ENCODE results near the gene CD109. TPM values are rescaled to one million over a fixed set of nuclear protein-coding genes. Genes with fewer than 3 reads are reported as not detected.
"Not testable (repeated sequence)": the region's sequence is repeated elsewhere in the genome, so short reads cannot be mapped to it uniquely, and the experiment has no call there.

The CD109 gene
- total RNA-seq, 1 donor: 170 TPM

GRCh38 chr6:73712535-73713173 is 16.7 kb downstream of the CD109 start:
- no peak overlapping the region for H3K4me3 ChIP-seq (ENCODE audit: low read depth, low read length)
- DNase-seq (ENCODE audit: low read depth): no peak
- TF ChIP-seq, protein P1, sequence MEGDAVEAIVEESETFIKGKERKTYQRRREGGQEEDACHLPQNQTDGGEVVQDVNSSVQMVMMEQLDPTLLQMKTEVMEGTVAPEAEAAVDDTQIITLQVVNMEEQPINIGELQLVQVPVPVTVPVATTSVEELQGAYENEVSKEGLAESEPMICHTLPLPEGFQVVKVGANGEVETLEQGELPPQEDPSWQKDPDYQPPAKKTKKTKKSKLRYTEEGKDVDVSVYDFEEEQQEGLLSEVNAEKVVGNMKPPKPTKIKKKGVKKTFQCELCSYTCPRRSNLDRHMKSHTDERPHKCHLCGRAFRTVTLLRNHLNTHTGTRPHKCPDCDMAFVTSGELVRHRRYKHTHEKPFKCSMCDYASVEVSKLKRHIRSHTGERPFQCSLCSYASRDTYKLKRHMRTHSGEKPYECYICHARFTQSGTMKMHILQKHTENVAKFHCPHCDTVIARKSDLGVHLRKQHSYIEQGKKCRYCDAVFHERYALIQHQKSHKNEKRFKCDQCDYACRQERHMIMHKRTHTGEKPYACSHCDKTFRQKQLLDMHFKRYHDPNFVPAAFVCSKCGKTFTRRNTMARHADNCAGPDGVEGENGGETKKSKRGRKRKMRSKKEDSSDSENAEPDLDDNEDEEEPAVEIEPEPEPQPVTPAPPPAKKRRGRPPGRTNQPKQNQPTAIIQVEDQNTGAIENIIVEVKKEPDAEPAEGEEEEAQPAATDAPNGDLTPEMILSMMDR (IDR thresholded peaks at IDR 0.05; ENCODE audit: insufficient read depth, low read length): no peak

GRCh38 chr6:73713426-73714147 is 17.6 kb downstream of the CD109 start:
- TF ChIP-seq, protein P1 (IDR thresholded peaks at IDR 0.05; ENCODE audit: insufficient read depth, low read length): no peak
- H3K4me3 ChIP-seq (ENCODE audit: low read depth, low read length): no peak overlapping the region
- no peak for DNase-seq (ENCODE audit: low read depth)

DNA sequence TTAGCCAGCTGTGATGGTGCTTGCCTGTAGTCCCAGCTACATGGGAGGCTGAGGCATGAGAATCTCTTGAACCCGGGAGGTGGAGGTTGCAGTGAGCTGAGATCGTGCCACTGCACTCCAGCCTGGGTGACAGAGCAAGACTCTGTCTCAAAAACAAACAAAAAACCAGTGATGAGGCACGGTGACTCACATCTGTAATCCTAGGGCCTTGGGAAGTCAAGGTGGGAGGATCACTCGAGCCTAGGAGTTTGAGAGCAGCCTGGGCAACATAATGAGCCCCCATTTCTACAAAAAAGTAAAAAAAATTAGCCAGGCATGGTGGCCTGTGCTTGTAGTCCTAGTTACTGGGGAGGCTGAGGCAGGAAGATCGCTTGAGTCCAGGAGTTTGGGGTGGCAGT is 19.1 kb downstream of the CD109 start:
- DNase-seq (ENCODE audit: low read depth); H3K4me3 ChIP-seq (ENCODE audit: low read depth, low read length): not testable (repeated sequence)

- no peak for DNase-seq (ENCODE audit: low read depth)
- TF ChIP-seq, protein P1 (IDR thresholded peaks at IDR 0.05; ENCODE audit: insufficient read depth, low read length): no peak
- no peak overlapping the region for H3K4me3 ChIP-seq (ENCODE audit: low read depth, low read length)
Observed at GRCh38 chr6:73719046-73719445, 23.0 kb downstream of the CD109 start.

DNA sequence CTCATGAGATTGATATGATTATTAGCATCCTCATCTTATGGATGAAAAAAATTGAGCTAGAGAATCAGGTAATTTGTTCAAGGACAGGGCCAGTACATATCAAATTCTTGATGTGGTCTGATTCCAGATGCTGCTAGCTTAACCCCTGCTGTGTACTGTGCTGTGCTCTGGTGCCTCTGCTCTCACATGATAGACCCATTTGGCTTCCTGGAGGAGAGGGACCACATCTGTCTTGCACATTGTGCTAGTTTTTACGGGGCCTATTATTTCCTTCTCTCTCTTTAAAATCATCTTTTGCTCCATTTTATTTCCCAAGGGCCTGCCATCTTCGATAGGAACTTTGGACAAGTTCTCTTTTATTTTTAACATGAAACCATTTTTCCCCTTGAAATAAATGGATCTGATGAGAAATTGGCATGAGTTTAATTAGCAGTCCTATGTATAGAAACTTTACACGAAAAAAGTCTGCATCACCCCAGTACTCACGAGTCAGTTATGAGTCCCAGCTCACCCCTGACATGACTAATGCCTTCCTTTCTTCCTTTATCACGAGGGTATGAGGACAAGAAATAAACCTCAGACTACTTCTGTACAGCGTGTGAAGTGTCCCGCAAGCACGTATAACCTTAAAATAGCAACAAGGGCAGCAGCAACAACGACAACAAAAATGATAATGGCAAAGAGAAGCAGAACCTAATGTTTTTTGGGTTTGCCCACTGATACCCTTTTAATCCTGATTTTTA is 26.5 kb downstream of the CD109 start:
- no peak overlapping the region for H3K4me3 ChIP-seq (ENCODE audit: low read depth, low read length)
- DNase-seq (ENCODE audit: low read depth): peak; percentile 80
- TF ChIP-seq, protein P1 (IDR thresholded peaks at IDR 0.05; ENCODE audit: insufficient read depth, low read length): no peak

GRCh38 chr6:73723480-73723879 is 27.5 kb downstream of the CD109 start:
- not testable (repeated sequence) for DNase-seq (ENCODE audit: low read depth); H3K4me3 ChIP-seq (ENCODE audit: low read depth, low read length)

- no peak overlapping the region for H3K4me3 ChIP-seq (ENCODE audit: low read depth, low read length)
- TF ChIP-seq, protein P1 (IDR thresholded peaks at IDR 0.05; ENCODE audit: insufficient read depth, low read length): no peak
- no peak for DNase-seq (ENCODE audit: low read depth)
Observed at GRCh38 chr6:73724389-73724788, 28.4 kb downstream of the CD109 start.

GRCh38 chr6:73725192-73725591 is 29.2 kb downstream of the CD109 start:
- not testable (repeated sequence) for H3K4me3 ChIP-seq (ENCODE audit: low read depth, low read length); DNase-seq (ENCODE audit: low read depth)
